AG08396 (cell line): ENCODE measurements around the gene EPM2AIP1.
A peak's percentile ranks its signal among the peaks of the same experiment; 100 is the strongest.
"Not testable (repeated sequence)": the region's sequence is repeated elsewhere in the genome, so short reads cannot be mapped to it uniquely, and the experiment has no call there.

ENCODE experiments used
- DNase-seq: peaks from one replicate; pipeline ENCODE4 v3.0.0; 2012; ENCODE audit warnings: low spot score, mixed read lengths

Gene EPM2AIP1

GRCh38 chr3:36992806-36993325 lies at the start of gene EPM2AIP1:
EPM2AIP1 (minus strand) TSS chr3:36993131; CDS start chr3:36993077, 54 bp downstream.
- peak; percentile 98 for DNase-seq

- DNase-seq = not testable (repeated sequence)
Measured at GRCh38 chr3:37042712-37043111, 49.8 kb upstream of the EPM2AIP1 start.

DNA sequence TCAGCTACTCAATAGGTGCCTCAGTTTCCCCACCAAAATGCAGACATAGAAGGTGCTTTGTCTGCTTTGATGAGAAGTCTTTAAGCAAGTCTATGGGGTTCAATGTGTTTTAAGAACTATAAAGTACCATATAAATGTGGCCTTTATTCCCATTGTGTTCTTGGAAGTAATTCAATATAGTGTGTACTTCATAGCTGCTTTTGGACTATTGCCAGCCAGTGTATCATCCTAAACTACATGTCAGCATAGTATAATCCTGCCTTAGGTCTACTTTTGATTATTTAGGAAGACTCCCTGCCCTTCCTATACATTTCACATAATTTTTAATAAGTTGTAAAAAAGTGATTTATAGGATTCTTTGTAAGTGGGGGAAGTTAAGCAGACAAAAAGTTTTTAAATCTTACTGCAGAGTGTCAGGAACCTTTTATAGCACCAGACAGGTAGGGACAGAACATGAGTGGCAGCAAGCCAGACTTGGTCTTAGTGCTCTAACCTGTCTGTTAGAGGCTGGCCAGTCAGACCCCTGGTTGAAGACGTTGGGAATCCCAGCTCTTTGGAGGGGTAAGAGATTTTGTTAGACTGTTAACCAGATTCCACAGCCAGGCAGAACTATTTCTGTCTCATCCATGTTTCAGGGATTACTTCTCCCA lies 48.7 kb upstream of the EPM2AIP1 start:
- DNase-seq = no peak

- DNase-seq = no peak
Measured at GRCh38 chr3:37040231-37040630, 47.3 kb upstream of the EPM2AIP1 start.

GRCh38 chr3:37039161-37039846 lies 46.4 kb upstream of the EPM2AIP1 start:
- no peak for DNase-seq

- no peak for DNase-seq
Measured at GRCh38 chr3:37037352-37037751, 44.4 kb upstream of the EPM2AIP1 start.

- DNase-seq = peak; percentile 54
Measured at GRCh38 chr3:37032961-37033360, 40.0 kb upstream of the EPM2AIP1 start.

GRCh38 chr3:37031096-37031682 lies 38.3 kb upstream of the EPM2AIP1 start:
- peak; percentile 10 for DNase-seq

DNA sequence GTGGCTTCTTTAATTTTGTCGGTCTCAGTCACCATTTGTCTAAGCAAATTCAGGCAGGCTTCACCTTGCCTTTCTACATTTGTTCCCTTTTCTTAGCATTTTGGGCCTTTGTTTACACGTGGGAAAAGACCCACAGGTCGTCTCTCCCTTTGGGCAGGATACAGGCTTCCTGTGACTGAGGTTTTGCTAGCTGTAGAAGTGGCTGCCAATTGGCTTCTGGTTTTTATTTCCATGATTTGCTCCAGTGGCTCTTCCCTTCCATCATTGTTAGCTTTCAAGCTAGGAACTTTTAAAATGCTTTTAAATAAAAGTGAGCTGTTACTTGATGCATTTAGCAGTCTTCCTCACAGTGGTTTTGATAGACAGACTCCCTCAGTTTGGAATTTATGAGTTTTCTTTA lies 37.7 kb upstream of the EPM2AIP1 start:
- DNase-seq = no peak

DNA sequence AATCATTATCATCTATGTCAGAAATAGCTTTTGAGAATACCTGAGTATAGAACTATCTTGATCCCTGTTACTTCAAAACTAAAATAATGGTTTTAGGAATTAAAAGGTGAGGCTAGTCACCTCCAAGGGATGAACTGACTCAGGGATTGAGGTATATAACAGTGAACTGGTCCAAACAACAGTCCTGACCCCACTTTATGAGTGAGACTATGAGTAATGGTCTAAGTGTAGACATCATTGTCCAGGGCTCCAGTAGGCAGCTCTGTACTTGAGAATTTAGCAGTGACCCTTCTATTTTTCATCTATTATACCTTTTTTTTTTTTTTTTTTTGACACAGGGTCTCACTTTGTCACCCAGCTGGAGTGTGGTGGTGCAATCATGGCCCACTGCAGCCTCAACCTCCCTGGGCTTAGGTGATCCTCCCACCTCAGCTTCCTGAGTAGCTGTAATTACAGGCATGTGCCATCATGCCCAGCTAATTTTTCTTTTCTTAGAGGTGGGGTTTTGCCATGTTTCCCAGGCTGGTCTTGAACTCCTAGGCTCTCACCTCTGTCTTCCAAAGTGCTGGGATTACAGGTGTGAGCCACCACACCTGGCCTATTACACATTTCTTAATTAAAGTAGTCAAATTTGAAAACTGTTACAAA lies 36.7 kb upstream of the EPM2AIP1 start:
- DNase-seq = no peak

DNA sequence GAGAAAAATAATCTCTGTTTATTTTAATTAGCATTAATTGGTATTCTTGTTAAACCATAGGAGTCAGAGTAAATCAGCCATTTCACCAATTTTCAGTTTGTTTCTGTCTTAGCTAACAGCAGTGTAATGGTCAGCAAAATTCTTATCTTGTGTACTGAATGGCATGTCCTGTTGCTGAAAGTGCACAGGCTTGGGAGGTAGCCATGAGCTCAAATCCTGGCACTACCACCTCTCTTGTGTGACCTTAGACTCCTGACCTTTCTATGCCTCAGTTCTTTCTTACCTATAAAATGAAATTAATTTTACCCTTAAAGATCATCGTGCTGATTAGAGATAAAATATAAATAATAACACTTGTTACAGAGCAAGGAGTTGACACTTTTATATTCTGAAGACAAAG lies 36.2 kb upstream of the EPM2AIP1 start:
- DNase-seq = no peak

- DNase-seq = no peak
Measured at GRCh38 chr3:37028329-37028728, 35.4 kb upstream of the EPM2AIP1 start.

DNA sequence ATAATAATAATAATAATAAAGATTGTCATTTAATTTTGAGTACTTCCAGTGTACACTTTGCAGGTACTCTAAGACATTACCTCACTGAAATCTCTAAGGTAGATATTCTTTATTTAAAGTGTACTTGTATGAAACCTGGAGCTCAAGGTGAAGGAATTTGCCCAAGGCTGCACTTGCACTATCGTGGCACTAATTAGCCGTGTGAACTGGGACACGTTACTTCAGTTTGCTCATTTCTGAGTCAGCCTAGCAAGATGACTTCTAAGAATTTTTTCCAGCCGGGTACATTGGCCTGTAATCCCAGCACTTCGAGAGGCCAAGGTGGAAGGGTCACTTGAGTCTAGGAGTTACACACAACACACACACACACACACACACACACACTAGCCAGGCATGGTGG lies 33.9 kb upstream of the EPM2AIP1 start:
- DNase-seq = no peak

DNA sequence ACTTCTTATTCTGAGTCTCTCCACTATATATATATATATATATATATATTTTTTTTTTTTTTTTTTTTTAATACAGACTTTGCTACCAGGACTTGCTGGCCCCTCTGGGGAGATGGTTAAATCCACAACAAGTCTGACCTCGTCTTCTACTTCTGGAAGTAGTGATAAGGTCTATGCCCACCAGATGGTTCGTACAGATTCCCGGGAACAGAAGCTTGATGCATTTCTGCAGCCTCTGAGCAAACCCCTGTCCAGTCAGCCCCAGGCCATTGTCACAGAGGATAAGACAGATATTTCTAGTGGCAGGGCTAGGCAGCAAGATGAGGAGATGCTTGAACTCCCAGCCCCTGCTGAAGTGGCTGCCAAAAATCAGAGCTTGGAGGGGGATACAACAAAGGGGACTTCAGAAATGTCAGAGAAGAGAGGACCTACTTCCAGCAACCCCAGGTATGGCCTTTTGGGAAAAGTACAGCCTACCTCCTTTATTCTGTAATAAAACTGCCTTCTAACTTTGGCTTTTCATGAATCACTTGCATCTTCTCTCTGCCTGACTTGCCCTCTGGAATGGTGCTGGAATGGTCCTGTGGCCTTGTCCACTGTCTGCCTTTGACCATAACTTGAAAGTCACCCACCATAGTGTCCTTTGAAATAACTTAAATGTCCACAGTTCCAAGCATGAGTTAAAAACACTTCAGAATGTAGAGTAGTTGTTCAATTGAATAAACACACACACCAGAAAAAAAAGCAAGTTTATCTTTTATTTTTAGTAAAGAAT lies 32.8 kb upstream of the EPM2AIP1 start:
- no peak for DNase-seq

DNA sequence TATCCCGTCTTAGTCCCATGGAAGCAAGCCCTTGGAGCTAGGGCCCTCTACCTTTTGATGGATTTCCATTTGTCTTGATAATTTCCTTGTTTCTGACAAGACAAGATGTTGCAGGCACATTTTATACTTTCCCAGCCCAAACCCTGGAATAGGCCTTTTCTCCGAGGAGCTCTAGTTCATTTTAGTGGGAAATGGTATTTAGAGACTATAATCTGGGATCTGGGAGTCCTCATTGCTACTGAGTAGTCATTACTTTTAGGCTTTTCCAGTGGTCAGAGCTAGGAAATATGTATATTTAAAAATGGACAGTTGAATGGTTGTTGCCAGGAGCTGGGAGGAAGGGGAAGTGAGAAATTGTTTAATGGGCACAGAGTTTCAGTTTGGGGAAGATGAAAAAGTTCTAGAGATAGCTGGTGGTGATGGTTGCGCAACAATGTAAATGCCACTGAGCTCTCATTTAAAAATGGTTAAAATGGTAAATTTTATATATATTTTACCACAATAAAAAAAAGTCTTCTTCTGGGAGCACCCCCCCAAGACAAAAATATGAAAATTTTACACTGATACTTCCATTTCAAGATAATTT lies 32.0 kb upstream of the EPM2AIP1 start:
- no peak for DNase-seq

GRCh38 chr3:37024092-37024491 lies 31.2 kb upstream of the EPM2AIP1 start:
- no peak for DNase-seq

GRCh38 chr3:37017683-37018082 lies 24.8 kb upstream of the EPM2AIP1 start:
- no peak for DNase-seq

DNA sequence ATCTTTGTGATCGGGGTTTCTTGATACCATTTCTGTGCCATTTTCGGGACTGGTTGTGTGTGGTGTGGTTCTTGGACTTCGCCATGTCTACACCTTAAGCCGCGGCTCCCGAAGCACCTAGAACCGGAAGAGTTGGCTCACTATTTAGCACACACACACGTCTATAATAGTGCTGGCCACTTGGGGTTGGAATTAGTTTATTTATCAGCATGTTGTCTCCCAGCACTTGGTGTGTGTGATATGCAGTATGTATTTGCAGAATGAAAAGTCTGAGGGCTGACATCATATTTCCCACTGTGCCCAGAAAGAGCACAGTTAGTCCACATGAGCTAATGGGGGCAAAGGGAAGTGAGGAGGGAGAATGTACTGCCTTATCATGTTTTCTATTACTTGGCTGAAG lies 24.0 kb upstream of the EPM2AIP1 start:
- no peak for DNase-seq

GRCh38 chr3:37015642-37016041 lies 22.7 kb upstream of the EPM2AIP1 start:
- no peak for DNase-seq

GRCh38 chr3:37014620-37015019 lies 21.7 kb upstream of the EPM2AIP1 start:
- DNase-seq = no peak
